H9 (cell line): ENCODE results near the gene ANAPC15. TPM values are rescaled to one million over a fixed set of nuclear protein-coding genes. Genes with fewer than 3 reads are reported as not detected.

ENCODE experiments used
- DNase-seq: peaks from one replicate; pipeline ENCODE4 v3.0.0-alpha.2; 2017
- H2AFZ ChIP-seq: one replicate; pipeline ENCODE4 v1.6.1; 2013; ENCODE audit warnings: mild to moderate bottlenecking, low read length, control low read depth, moderate library complexity
- H2AK5ac ChIP-seq: 2 replicates; pipeline ENCODE4 v1.6.1; 2013; ENCODE audit warnings: low read length, control low read depth, mixed read lengths; ENCODE audit not compliant: insufficient read length
- H2BK120ac ChIP-seq: one replicate; pipeline ENCODE4 v1.6.1; 2013; ENCODE audit warnings: low read depth, mild to moderate bottlenecking, low read length, control low read depth, inconsistent platforms; ENCODE audit not compliant: poor library complexity, severe bottlenecking
- H2BK12ac ChIP-seq: 2 replicates; pipeline ENCODE4 v1.6.1; 2013; ENCODE audit warnings: low read length, control low read depth, mixed read lengths, low read depth; ENCODE audit not compliant: insufficient read length
- H2BK15ac ChIP-seq: 2 replicates; pipeline ENCODE4 v1.6.1; 2013; ENCODE audit warnings: low read depth, low read length, control low read depth
- H2BK20ac ChIP-seq: one replicate; pipeline ENCODE4 v1.6.1; 2013; ENCODE audit warnings: low read depth, mild to moderate bottlenecking, low read length, control low read depth, inconsistent platforms; ENCODE audit not compliant: poor library complexity, severe bottlenecking
- H2BK5ac ChIP-seq: 2 replicates; pipeline ENCODE4 v1.6.1; 2013; ENCODE audit warnings: low read length, control low read depth, mixed read lengths; ENCODE audit not compliant: insufficient read length
- H3K14ac ChIP-seq: 2 replicates; pipeline ENCODE4 v1.6.1; 2013; ENCODE audit warnings: low read length, control low read depth; ENCODE audit not compliant: insufficient read depth
- H3K18ac ChIP-seq: 2 replicates; pipeline ENCODE4 v1.6.1; 2013; ENCODE audit warnings: low read depth, mild to moderate bottlenecking, mixed read lengths, low read length, control low read depth; ENCODE audit not compliant: insufficient read length
- H3K23ac ChIP-seq: 2 replicates; pipeline ENCODE4 v1.6.1; 2013; ENCODE audit warnings: low read length, control low read depth, mixed read lengths, low read depth; ENCODE audit not compliant: insufficient read length
- H3K23me2 ChIP-seq: 2 replicates; pipeline ENCODE4 v1.6.1; 2013; ENCODE audit warnings: low read depth, mild to moderate bottlenecking, mixed read lengths, low read length, control low read depth; ENCODE audit not compliant: insufficient read length, poor library complexity, severe bottlenecking
- H3K27ac ChIP-seq: 2 replicates; pipeline ENCODE4 v1.5.1; 2013; ENCODE audit warnings: low read length, control low read depth, mixed read lengths, low read depth; ENCODE audit not compliant: insufficient read length
- H3K27me3 ChIP-seq: 2 replicates; pipeline ENCODE4 v1.6.1; 2013; ENCODE audit warnings: low read length, control low read depth, inconsistent platforms; ENCODE audit not compliant: insufficient read depth
- H3K4ac ChIP-seq: 2 replicates; pipeline ENCODE4 v1.6.1; 2013; ENCODE audit warnings: low read depth, mild to moderate bottlenecking, control low read depth, inconsistent platforms, low read length, moderate library complexity
- H3K4me1 ChIP-seq: 2 replicates; pipeline ENCODE4 v1.6.1; 2013; ENCODE audit warnings: low read length, control low read depth, inconsistent platforms; ENCODE audit not compliant: insufficient read depth
- H3K4me2 ChIP-seq: 2 replicates; pipeline ENCODE4 v1.6.1; 2013; ENCODE audit warnings: low read length, control low read depth, mixed read lengths; ENCODE audit not compliant: insufficient read length, insufficient read depth
- H3K56ac ChIP-seq: 2 replicates; pipeline ENCODE4 v1.6.1; 2013; ENCODE audit warnings: low read depth, mild to moderate bottlenecking, mixed read lengths, low read length, control low read depth; ENCODE audit not compliant: insufficient read length
- H3K79me1 ChIP-seq: 2 replicates; pipeline ENCODE4 v1.6.1; 2013; ENCODE audit warnings: low read depth, mild to moderate bottlenecking, moderate library complexity, low read length, control low read depth, inconsistent platforms; ENCODE audit not compliant: insufficient read depth, poor library complexity, severe bottlenecking
- H3K79me2 ChIP-seq: 2 replicates; pipeline ENCODE4 v1.6.1; 2013; ENCODE audit warnings: low read length, control low read depth, inconsistent platforms; ENCODE audit not compliant: insufficient read depth
- H3K9ac ChIP-seq: 2 replicates; pipeline ENCODE4 v1.6.1; 2013; ENCODE audit warnings: low read length, control low read depth, mixed read lengths; ENCODE audit not compliant: insufficient read length; ENCODE audit errors: extremely low read depth
- H3K9me3 ChIP-seq: one replicate; pipeline ENCODE4 v1.6.1; 2013; ENCODE audit warnings: low read depth, low read length, inconsistent platforms; ENCODE audit not compliant: control insufficient read depth
- H3T11ph ChIP-seq: one replicate; pipeline ENCODE4 v1.6.1; 2013; ENCODE audit warnings: mild to moderate bottlenecking, low read length, control low read depth, inconsistent platforms
- H4K20me1 ChIP-seq: one replicate; pipeline ENCODE4 v1.6.1; 2013; ENCODE audit not compliant: control insufficient read depth, insufficient read length, insufficient read depth
- H4K5ac ChIP-seq: 2 replicates; pipeline ENCODE4 v1.6.1; 2013; ENCODE audit warnings: low read depth, mild to moderate bottlenecking, mixed read lengths, low read length, control low read depth; ENCODE audit not compliant: insufficient read length
- H4K8ac ChIP-seq: replicated peaks from 2 replicates; pipeline ENCODE4 v1.6.1; 2013; ENCODE audit warnings: low read length, control low read depth, mixed read lengths, low read depth; ENCODE audit not compliant: insufficient read length
- H4K91ac ChIP-seq: 2 replicates; pipeline ENCODE4 v1.6.1; 2013; ENCODE audit warnings: low read depth, mild to moderate bottlenecking, moderate library complexity, mixed read lengths, low read length, control low read depth; ENCODE audit not compliant: insufficient read length
- H3K27ac Mint-ChIP-seq, 3 experiments: 2 replicates in 2 of 3; 3 replicates in 1 of 3; pipeline ENCODE4 v1.8.0; 2020 to 2021; ENCODE audit warnings: mixed read lengths in 3 of 3, mild to moderate bottlenecking in 1 of 3, moderate library complexity in 1 of 3
- H3K27me3 Mint-ChIP-seq: 2 replicates; pipeline ENCODE4 v1.8.0; 2021; ENCODE audit warnings: low read depth, mild to moderate bottlenecking, moderate library complexity, mixed read lengths
- H3K36me3 Mint-ChIP-seq, 3 experiments: 2 replicates in 2 of 3; 3 replicates in 1 of 3; pipeline ENCODE4 v1.8.0; 2020 to 2021; ENCODE audit warnings: low read depth in 3 of 3, mixed read lengths in 3 of 3; ENCODE audit not compliant: insufficient read depth in 1 of 3
- H3K4me1 Mint-ChIP-seq, 2 experiments: 2 replicates each; pipeline ENCODE4 v1.8.0; 2020; ENCODE audit warnings: mixed read lengths in 2 of 2
- H3K4me3 Mint-ChIP-seq, 2 experiments: 2 replicates in 1 of 2; 3 replicates in 1 of 2; pipeline ENCODE4 v1.8.0; 2020 to 2021; ENCODE audit warnings: mild to moderate bottlenecking in 2 of 2, mixed read lengths in 2 of 2, moderate library complexity in 1 of 2
- H3K9me3 Mint-ChIP-seq, 2 experiments: 2 replicates in 1 of 2; 3 replicates in 1 of 2; pipeline ENCODE4 v1.8.0; 2020; ENCODE audit warnings: mild to moderate bottlenecking in 2 of 2, mixed read lengths in 2 of 2, moderate library complexity in 1 of 2
- CTCF ChIP-seq: fragments of 200-600 bp; sonication (generic); conservative IDR thresholded peaks from 3 replicates; pipeline ENCODE4 v1.8.0; 2021; ENCODE audit warnings: antibody characterized with exemption, mild to moderate bottlenecking
- WGBS: extraction: QIAGEN DNeasy Blood & Tissue Kit; methylation state at CpG from one replicate; pipeline ENCODE4 v1.1.7; 2013; ENCODE audit warnings: missing lambda C conversion rate, low lambda C conversion rate, mixed read lengths; ENCODE audit not compliant: insufficient read length; ENCODE audit errors: extremely low coverage; 5-methylcytosine and 5-hydroxymethylcytosine counted together
- total RNA-seq: library from RNA; stranded (reverse); gene quantifications from 2 replicates; pipeline ENCODE4 v1.2.1, GENCODE V29; 2021

ANAPC15 gene
- total RNA-seq, 1 experiment from 2014 or later = 72.6 TPM

GRCh38 chr11:72150882-72151281 lies 38.4 kb upstream of the ANAPC15 start:
- H3K14ac ChIP-seq = no peak overlapping the region
- no peak overlapping the region for H3K23ac ChIP-seq
- H3T11ph ChIP-seq = no peak overlapping the region
- H3K18ac ChIP-seq = no peak overlapping the region
- no peak overlapping the region for H3K9ac ChIP-seq
- Mint-ChIP-seq H3K27ac (no peak overlapping the region), H3K9me3 (peaks cover 0 to 5% of the 10 kb centered on the region in 2 experiments; a peak in 4 of 5 replicates), H3K4me3 (no peak overlapping the region), H3K36me3 (no peaks in the 10 kb centered on the region; a peak in 2 of 7 replicates), H3K4me1 (no peaks in the 10 kb centered on the region), H3K27me3 (no peaks in the 10 kb centered on the region; the same call in 1 of the 2 replicates)
- H3K56ac ChIP-seq = no peak overlapping the region
- no peaks in the 10 kb centered on the region for H4K20me1 ChIP-seq
- no peak for TF ChIP-seq CTCF
- no peak overlapping the region for H2AK5ac ChIP-seq
- H2BK5ac ChIP-seq = no peak overlapping the region
- no peak overlapping the region for H3K4ac ChIP-seq
- no peak overlapping the region for H3K27ac ChIP-seq
- H4K8ac ChIP-seq = no peak overlapping the region
- no peaks in the 10 kb centered on the region for H3K9me3 ChIP-seq
- DNase-seq = no peak
- H3K79me2 ChIP-seq = no peaks in the 10 kb centered on the region
- no peak overlapping the region for H4K91ac ChIP-seq
- no peak overlapping the region for H2BK15ac ChIP-seq
- no peak overlapping the region for H2BK12ac ChIP-seq
- no peak overlapping the region for H4K5ac ChIP-seq
- H3K4me2 ChIP-seq = no peak overlapping the region
- H3K23me2 ChIP-seq = no peaks in the 10 kb centered on the region
- no peak overlapping the region for H2AFZ ChIP-seq
- WGBS = no CpG with 5 or more reads among the region's 4 CpGs
- no peaks in the 10 kb centered on the region for H3K4me1 ChIP-seq
- H2BK20ac ChIP-seq = no peak overlapping the region
- no peaks in the 10 kb centered on the region for H3K27me3 ChIP-seq
- no peaks in the 10 kb centered on the region for H3K79me1 ChIP-seq
- H2BK120ac ChIP-seq = no peak overlapping the region
